Liver (tissue), 9 donors: ENCODE measurements around the gene DST. TPM values are rescaled to one million over a fixed set of nuclear protein-coding genes. Genes with fewer than 3 reads are reported as not detected.

Experiments
- DNase-seq: peaks from one replicate; pipeline ENCODE4 v3.0.0-alpha.2; 2017; ENCODE audit warnings: low spot score
- H3K27ac ChIP-seq, 2 donors: one replicate each; pipeline ENCODE4 v1.7.0; 2013; ENCODE audit warnings: inconsistent platforms in 2 of 2, low read length in 2 of 2, control low read depth in 1 of 2, low read depth in 1 of 2, mild to moderate bottlenecking in 1 of 2
- H3K27me3 ChIP-seq, 4 donors: one replicate each; pipeline versions ENCODE4 v1.6.1 to v1.7.0; 2013; ENCODE audit warnings: low read length in 3 of 4, inconsistent platforms in 1 of 4, mild to moderate bottlenecking in 1 of 4, moderate library complexity in 1 of 4; ENCODE audit not compliant: control insufficient read depth in 4 of 4, insufficient read depth in 4 of 4
- H3K36me3 ChIP-seq, 4 donors: one replicate each; pipeline versions ENCODE4 v1.6.1 to v1.7.0; 2013; ENCODE audit warnings: low read length in 3 of 4, mild to moderate bottlenecking in 3 of 4, low read depth in 1 of 4, moderate library complexity in 1 of 4; ENCODE audit not compliant: control insufficient read depth in 4 of 4, insufficient read depth in 3 of 4
- H3K4me1 ChIP-seq, 4 donors: one replicate each; pipeline versions ENCODE4 v1.6.1 to v1.7.0; 2013; ENCODE audit warnings: low read length in 3 of 4, mild to moderate bottlenecking in 3 of 4, moderate library complexity in 1 of 4; ENCODE audit not compliant: control insufficient read depth in 4 of 4, insufficient read depth in 4 of 4
- H3K4me3 ChIP-seq, 3 donors: one replicate each; pipeline versions ENCODE4 v1.6.1 to v1.7.0; 2013; ENCODE audit warnings: low read length in 3 of 3, control low read depth in 1 of 3, low read depth in 1 of 3, mild to moderate bottlenecking in 1 of 3
- H3K9ac ChIP-seq, 2 donors: one replicate each; pipeline ENCODE4 v1.7.0; 2013; ENCODE audit warnings: low read length in 2 of 2, mild to moderate bottlenecking in 2 of 2, moderate library complexity in 2 of 2, control low read depth in 1 of 2, low read depth in 1 of 2
- H3K9me3 ChIP-seq, 4 donors: one replicate each; pipeline versions ENCODE4 v1.6.1 to v1.7.0; 2013; ENCODE audit warnings: low read length in 3 of 4; ENCODE audit not compliant: control insufficient read depth in 4 of 4
- ATF3 ChIP-seq: IDR thresholded peaks from 2 replicates; pipeline ENCODE4 v1.6.1; 2016; ENCODE audit warnings: antibody characterized with exemption
- CTCF ChIP-seq: fragments of 150-350 bp; IDR thresholded peaks from 2 replicates; pipeline ENCODE4 v1.5.1; 2017; ENCODE audit warnings: improper control_type of control experiment, low read depth, low read length; ENCODE audit not compliant: missing input control
- EGR1 ChIP-seq, 2 donors: IDR thresholded peaks; 2 replicates each; pipeline ENCODE4 v1.6.1; 2016 to 2018; ENCODE audit warnings: antibody characterized with exemption in 2 of 2, low read depth in 2 of 2
- GABPA ChIP-seq, 2 donors: IDR thresholded peaks in 1 of 2; conservative IDR thresholded peaks in 1 of 2; 2 replicates each; pipeline ENCODE4 v1.6.1; 2016; ENCODE audit warnings: antibody characterized with exemption in 2 of 2, mild to moderate bottlenecking in 1 of 2, moderate library complexity in 1 of 2
- HNF4A ChIP-seq, 2 donors: conservative IDR thresholded peaks; 2 replicates each; pipeline ENCODE4 v1.6.1; 2016; ENCODE audit warnings: antibody characterized with exemption in 2 of 2, mild to moderate bottlenecking in 2 of 2
- HNF4G ChIP-seq: IDR thresholded peaks from 2 replicates; pipeline ENCODE4 v1.6.1; 2016; ENCODE audit warnings: antibody characterized with exemption
- JUND ChIP-seq, 2 donors: IDR thresholded peaks; 2 replicates each; pipeline ENCODE4 v1.6.1; 2016; ENCODE audit warnings: antibody characterized with exemption in 2 of 2
- MAX ChIP-seq: IDR thresholded peaks from 2 replicates; pipeline ENCODE4 v1.6.1; 2016; ENCODE audit warnings: antibody characterized with exemption
- REST ChIP-seq: IDR thresholded peaks from 2 replicates; pipeline ENCODE4 v1.6.1; 2016; ENCODE audit warnings: antibody characterized with exemption, mild to moderate bottlenecking
- SP1 ChIP-seq: IDR thresholded peaks from 2 replicates; pipeline ENCODE4 v1.6.1; 2018; ENCODE audit warnings: antibody characterized with exemption, mild to moderate bottlenecking
- TAF1 ChIP-seq: conservative IDR thresholded peaks from 2 replicates; pipeline ENCODE4 v1.6.1; 2016; ENCODE audit warnings: antibody characterized with exemption, mild to moderate bottlenecking
- ZBTB33 ChIP-seq: IDR thresholded peaks from 2 replicates; pipeline ENCODE4 v1.6.1; 2016; ENCODE audit warnings: antibody characterized with exemption
- WGBS: extraction: QIAGEN DNeasy Blood & Tissue Kit; methylation state at CpG from one replicate; pipeline ENCODE4 v1.1.7; 2013; 5-methylcytosine and 5-hydroxymethylcytosine counted together
- polyA plus RNA-seq, 2 donors: library from polyadenylated mRNA; stranded (reverse) in 1 of 2; unstranded in 1 of 2; fragments of 200-250 nt in 1 of 2; fragments of >200 nt in 1 of 2; fragmentation: Nextera tagmentation in 1 of 2; extraction: Ambion mirVana in 1 of 2; gene quantifications; one replicate each; pipeline versions ENCODE4 v1.2.1 to v1.2.3, GENCODE V29; 2013 to 2015
- total RNA-seq, 2 donors: library from RNA; depleted of rRNA; stranded (reverse); fragments of >200 nt; gene quantifications; one replicate each; pipeline ENCODE4 v1.2.3, GENCODE V29; 2014
- donor health status: healthy.
- donor health status: healthy.
- donor health status: healthy.
- donor health status: healthy.
- donor health status: healthy.

DST gene
- total and polyA plus RNA-seq, 4 donors: 30.5 to 234 (median 86.7) TPM

GRCh38 chr6:56580271-56580670 is 62.4 kb downstream of the DST start:
- Histone ChIP-seq H3K36me3 (peaks cover 6 to 23% (median 16%) of the 10 kb centered on the region in 4 donors), H3K9ac (no peak overlapping the region), H3K9me3 (no peaks in the 10 kb centered on the region), H3K27ac (no peak overlapping the region), H3K27me3 (no peaks in the 10 kb centered on the region), H3K4me1 (no peaks in the 10 kb centered on the region), H3K4me3 (no peak overlapping the region)
- TF ChIP-seq ZBTB33 (no peak), SP1 (no peak), MAX (no peak), CTCF (no peak)
- WGBS: 95% methylated on average over 5 of the region's 5 CpGs
- no peak for DNase-seq

- no peak for DNase-seq
- H3K9ac ChIP-seq: no peak overlapping the region
- H3K27me3 ChIP-seq: no peaks in the 10 kb centered on the region
- H3K27ac ChIP-seq: no peak overlapping the region
- H3K9me3 ChIP-seq: no peaks in the 10 kb centered on the region
- no peak for TF ChIP-seq EGR1 (IDR thresholded peaks at IDR 0.05; ENCODE audit: low read depth in 2 of 2)
- no peak for TF ChIP-seq MAX
- H3K4me3 ChIP-seq: no peak overlapping the region
- no peaks in the 10 kb centered on the region for H3K4me1 ChIP-seq
- WGBS: 91% methylated on average over 2 of the region's 2 CpGs
- H3K36me3 ChIP-seq: peaks cover 6 to 23% (median 16%) of the 10 kb centered on the region in 4 donors
Observed at GRCh38 chr6:56579155-56579851, 63.4 kb downstream of the DST start.

- H3K4me3 ChIP-seq: no peak overlapping the region
- no peak overlapping the region for H3K9ac ChIP-seq
- H3K9me3 ChIP-seq: no peaks in the 10 kb centered on the region
- 89% methylated on average over 3 of the region's 3 CpGs for WGBS
- peaks cover 0 to 7% (median 2%) of the 10 kb centered on the region in 4 donors for H3K4me1 ChIP-seq
- no peak for DNase-seq
- no peak overlapping the region for H3K27ac ChIP-seq
- peaks cover 6 to 37% (median 21%) of the 10 kb centered on the region in 4 donors for H3K36me3 ChIP-seq
- no peaks in the 10 kb centered on the region for H3K27me3 ChIP-seq
- TF ChIP-seq SP1 (no peak), REST (no peak), CTCF (no peak), ZBTB33 (no peak), JUND (IDR thresholded peaks at IDR 0.05) (no peak), GABPA (IDR thresholded peaks at IDR 0.05 in 1 of 2, conservative IDR thresholded peaks at IDR 0.05 in 1 of 2) (no peak), HNF4G (no peak), TAF1 (no peak), ATF3 (no peak), HNF4A (conservative IDR thresholded peaks at IDR 0.05) (no peak), EGR1 (IDR thresholded peaks at IDR 0.05; ENCODE audit: low read depth in 2 of 2) (no peak)
Observed at GRCh38 chr6:56575736-56576135, 67.0 kb downstream of the DST start.
